ENCODE measurements around the gene PLPPR1.
"Not testable (repeated sequence)": the region's sequence is repeated elsewhere in the genome, so short reads cannot be mapped to it uniquely, and the experiment has no call there.

Gene PLPPR1

DNA sequence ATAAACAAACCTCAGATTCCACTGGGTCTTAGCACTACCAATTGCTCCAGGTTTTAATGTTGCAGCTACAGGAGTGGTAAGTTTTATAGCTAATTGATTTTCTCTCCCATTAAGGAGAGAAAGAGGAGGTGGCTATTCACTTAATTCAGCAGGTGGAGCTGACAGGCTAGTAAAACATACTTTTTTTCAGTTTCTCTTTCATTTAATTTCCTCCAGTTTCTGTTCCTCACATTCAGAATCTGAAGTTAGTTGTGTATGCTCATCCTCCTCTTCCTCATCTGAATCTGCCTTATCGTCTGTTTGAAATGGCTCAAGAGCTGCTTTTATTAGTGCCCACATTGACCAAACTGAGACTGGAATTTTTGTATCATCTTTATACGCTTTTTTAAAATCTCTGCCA is 98.0 kb downstream of the PLPPR1 start:
- no peak for DNase-seq
- no peak overlapping the region for H3K27ac Mint-ChIP-seq
- H3K4me1 Mint-ChIP-seq, result no peaks in the 10 kb centered on the region
- no peak overlapping the region for H3K4me3 Mint-ChIP-seq
- H3K36me3 Mint-ChIP-seq (ENCODE audit: low read depth), result no peaks in the 10 kb centered on the region
- no peaks in the 10 kb centered on the region for H3K27me3 Mint-ChIP-seq
- ATAC-seq, result no peak
- peaks cover 5% of the 10 kb centered on the region for H3K9me3 Mint-ChIP-seq

DNA sequence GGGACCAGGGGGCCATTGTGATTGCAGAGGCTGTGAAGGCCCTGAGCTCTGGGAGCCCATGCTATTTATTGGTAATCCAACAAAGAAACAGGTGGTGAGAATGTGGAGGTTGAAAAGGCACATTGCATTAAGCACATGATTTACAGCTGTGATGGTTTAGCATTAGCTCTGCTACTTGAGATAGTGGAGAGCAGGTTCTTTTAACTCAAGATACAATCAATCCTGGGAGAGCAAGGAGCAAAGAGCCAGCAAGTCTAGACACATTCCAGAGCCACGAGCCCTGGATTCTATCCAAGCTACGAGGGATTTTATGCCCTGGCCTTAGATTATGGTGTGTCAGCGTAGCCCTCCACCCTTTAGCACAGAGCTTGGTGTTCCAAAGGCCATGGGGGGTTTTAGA is 98.8 kb downstream of the PLPPR1 start:
- ATAC-seq; H3K27me3 Mint-ChIP-seq; DNase-seq; H3K4me1 Mint-ChIP-seq; H3K27ac Mint-ChIP-seq; H3K4me3 Mint-ChIP-seq; H3K9me3 Mint-ChIP-seq; H3K36me3 Mint-ChIP-seq (ENCODE audit: low read depth): not testable (repeated sequence)

DNA sequence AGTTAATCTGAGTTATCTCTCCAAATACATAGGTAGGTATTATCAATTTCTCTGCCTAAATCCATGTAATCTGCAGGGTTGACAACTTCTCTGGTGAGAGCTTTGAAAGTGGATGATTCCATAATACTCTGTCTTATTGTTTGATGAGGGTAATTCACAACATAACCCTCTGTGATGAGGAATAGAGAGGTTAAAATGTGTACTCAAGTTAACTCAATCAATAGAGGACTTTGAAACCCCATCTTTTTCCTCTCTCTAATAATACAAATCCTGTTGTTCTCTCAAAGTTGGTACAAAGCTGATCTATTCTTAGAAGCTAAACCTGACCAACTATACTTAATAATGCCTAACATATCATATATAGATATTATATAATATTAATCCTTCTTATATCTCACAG is 100.1 kb downstream of the PLPPR1 start:
- H3K36me3 Mint-ChIP-seq (ENCODE audit: low read depth), result no peaks in the 10 kb centered on the region
- no peaks in the 10 kb centered on the region for H3K9me3 Mint-ChIP-seq
- H3K27me3 Mint-ChIP-seq, result no peaks in the 10 kb centered on the region
- DNase-seq (no peak), ATAC-seq (no peak)
- H3K4me3 Mint-ChIP-seq, result no peak overlapping the region
- no peaks in the 10 kb centered on the region for H3K4me1 Mint-ChIP-seq
- no peak overlapping the region for H3K27ac Mint-ChIP-seq

DNA sequence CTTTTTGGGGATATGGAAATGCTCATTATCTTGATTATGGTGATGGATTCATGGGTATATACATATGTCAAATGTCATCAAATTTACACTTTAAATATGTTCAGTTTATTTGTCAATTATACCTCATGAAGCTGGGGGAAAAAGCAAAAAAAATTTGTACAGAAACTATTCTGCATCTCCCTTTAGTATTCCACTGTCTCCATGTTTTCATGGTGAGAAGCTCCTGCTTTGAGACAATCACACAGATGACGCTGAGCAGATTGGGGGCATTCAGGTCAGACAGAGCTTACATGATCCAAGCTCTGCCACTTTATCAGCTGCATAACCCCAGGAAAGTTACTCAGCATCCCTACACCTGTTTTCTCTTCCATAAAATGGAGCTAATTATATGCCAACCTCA is 101.5 kb downstream of the PLPPR1 start:
- Mint-ChIP-seq H3K36me3 (ENCODE audit: low read depth) (no peaks in the 10 kb centered on the region), H3K9me3 (no peaks in the 10 kb centered on the region), H3K4me1 (no peaks in the 10 kb centered on the region), H3K27me3 (no peaks in the 10 kb centered on the region), H3K27ac (no peak overlapping the region), H3K4me3 (no peak overlapping the region)
- ATAC-seq (no peak), DNase-seq (no peak)

DNA sequence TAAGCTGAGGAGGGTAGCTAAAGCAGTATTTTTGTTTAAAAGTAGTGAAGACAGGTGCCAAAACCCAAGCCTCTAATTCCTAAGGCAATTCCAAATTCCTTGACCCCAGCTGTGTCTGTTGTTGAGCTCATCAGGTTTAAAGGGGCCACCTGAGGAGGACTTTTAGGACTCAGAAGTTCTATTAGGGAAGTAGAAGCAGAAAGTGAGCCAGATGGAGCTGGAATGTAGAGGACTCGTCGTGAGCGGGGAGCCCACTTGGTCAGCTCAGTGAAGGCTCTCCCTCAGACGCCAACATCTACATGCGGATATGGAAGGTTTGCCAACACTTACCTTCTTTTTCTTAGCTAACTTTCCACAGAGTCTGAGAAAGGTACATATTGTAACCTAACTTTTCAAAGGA is 102.8 kb downstream of the PLPPR1 start:
- H3K4me3 Mint-ChIP-seq, result no peak overlapping the region
- no peaks in the 10 kb centered on the region for H3K27me3 Mint-ChIP-seq
- H3K4me1 Mint-ChIP-seq, result no peaks in the 10 kb centered on the region
- H3K9me3 Mint-ChIP-seq, result no peaks in the 10 kb centered on the region
- ATAC-seq (no peak), DNase-seq (no peak)
- H3K36me3 Mint-ChIP-seq (ENCODE audit: low read depth), result no peaks in the 10 kb centered on the region
- no peak overlapping the region for H3K27ac Mint-ChIP-seq

DNA sequence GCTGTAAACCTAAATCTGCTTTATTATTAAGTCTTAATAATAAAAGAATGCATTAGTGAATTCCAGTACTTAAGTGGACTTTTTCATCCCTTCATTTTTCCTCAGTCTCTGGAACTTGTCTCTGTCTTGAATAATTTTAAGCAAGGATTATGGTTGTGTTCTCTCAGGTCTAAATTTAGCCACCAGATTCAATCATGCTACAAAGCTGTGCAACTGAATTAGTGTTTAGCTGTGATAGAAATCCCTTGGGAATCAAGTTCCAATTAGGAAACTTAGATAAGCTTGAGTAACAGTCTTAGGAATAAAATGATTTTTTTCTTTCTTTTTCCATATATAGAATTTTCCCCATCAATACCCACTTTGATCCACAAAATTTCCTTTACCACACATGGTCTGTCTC is 104.3 kb downstream of the PLPPR1 start:
- Mint-ChIP-seq H3K27me3 (no peaks in the 10 kb centered on the region), H3K27ac (no peak overlapping the region), H3K36me3 (ENCODE audit: low read depth) (no peaks in the 10 kb centered on the region), H3K4me1 (no peaks in the 10 kb centered on the region), H3K9me3 (no peaks in the 10 kb centered on the region), H3K4me3 (no peak overlapping the region)
- no peak for ATAC-seq
- DNase-seq, result no peak

DNA sequence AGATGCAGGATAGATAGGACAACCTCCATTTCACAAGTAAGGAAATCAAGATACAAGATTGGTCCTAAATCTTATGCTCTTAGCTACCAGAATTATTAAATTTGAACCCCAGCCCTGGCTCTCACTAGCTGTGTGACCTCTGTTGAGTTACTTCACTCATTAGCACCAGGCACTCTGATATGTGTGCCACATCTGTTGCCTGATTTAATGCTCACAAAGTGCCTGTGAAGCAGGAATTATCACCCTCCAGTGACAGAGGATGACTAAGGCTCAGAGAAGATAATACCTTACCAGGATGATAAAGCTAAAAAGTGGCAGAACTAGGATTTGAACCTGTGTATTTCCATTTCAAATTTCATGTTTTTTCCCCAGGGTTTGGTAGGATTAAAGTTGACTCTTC is 110.0 kb downstream of the PLPPR1 start:
- Mint-ChIP-seq H3K4me3 (no peak overlapping the region), H3K4me1 (no peaks in the 10 kb centered on the region), H3K36me3 (ENCODE audit: low read depth) (no peaks in the 10 kb centered on the region), H3K27me3 (no peaks in the 10 kb centered on the region), H3K27ac (no peak overlapping the region), H3K9me3 (peaks cover 3% of the 10 kb centered on the region)
- no peak for ATAC-seq
- DNase-seq, result no peak

DNA sequence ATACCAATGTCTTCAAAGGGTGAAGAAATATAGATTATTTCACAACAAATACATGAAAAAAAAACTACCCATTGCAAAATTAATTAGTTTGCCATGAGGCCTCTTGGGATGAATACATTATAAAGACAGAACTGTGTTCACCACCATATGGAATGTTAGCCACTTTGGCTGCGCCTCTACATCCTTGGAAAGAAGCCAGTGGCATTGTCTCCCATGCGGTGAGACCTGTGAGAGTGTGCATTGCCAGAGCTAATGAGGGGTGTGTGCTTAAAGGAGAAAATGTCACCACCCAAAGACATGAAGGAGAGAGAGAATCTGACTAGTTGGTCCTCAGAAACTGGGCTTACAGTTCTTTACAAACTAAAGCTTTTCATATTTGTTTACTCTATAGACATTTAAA is 110.6 kb downstream of the PLPPR1 start:
- DNase-seq, result no peak

DNA sequence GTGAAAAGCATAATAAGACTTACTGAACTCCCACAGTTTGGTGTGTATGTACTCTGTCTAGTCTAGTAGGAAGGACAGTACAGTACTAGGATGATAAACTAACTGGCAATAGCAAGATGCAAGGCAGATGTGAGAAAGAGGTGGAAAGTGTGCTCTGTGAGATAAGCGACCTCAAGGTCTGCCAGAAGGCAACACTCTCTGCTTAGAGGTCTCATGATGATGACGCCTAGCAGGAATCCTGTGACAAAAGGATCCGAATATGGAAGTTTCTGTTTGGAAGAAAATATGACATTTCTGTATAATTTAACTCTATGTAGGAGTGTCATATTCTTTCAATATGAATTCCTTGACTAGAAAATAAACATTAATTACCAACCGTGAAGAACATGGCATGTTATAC is 112.2 kb downstream of the PLPPR1 start:
- Mint-ChIP-seq H3K27me3 (no peaks in the 10 kb centered on the region), H3K36me3 (ENCODE audit: low read depth) (no peaks in the 10 kb centered on the region), H3K9me3 (peaks cover 3% of the 10 kb centered on the region), H3K27ac (no peak overlapping the region), H3K4me1 (no peaks in the 10 kb centered on the region), H3K4me3 (no peak overlapping the region)
- DNase-seq (no peak), ATAC-seq (no peak)

More for the DNA sequence above, 110.6 kb downstream of the PLPPR1 start:
- peaks cover 3% of the 10 kb centered on the region for H3K9me3 Mint-ChIP-seq
- ATAC-seq, result no peak
- H3K4me3 Mint-ChIP-seq, result no peak overlapping the region
- no peaks in the 10 kb centered on the region for H3K27me3 Mint-ChIP-seq
- no peaks in the 10 kb centered on the region for H3K4me1 Mint-ChIP-seq
- H3K36me3 Mint-ChIP-seq (ENCODE audit: low read depth), result no peaks in the 10 kb centered on the region
- H3K27ac Mint-ChIP-seq, result no peak overlapping the region

DNA sequence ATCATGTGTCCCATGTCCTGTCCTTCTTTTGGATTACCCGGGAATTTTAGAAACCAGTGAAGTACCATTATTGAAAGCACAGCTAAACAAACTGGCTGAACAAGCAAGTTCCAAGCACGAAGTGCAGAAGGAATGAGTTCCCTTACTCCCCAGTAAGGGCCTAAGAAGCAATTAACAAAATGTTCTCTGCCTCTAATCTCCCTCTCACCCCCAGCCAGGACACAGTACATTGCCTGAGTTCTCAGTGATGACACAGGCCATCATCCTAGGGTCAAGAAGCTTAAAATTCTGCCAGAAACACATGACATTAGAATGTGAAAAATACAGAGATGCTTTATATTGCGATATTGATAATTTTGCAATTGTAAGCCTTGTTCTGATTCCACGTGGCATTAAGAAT is 118.0 kb downstream of the PLPPR1 start:
- Mint-ChIP-seq H3K27ac (no peak overlapping the region), H3K9me3 (peaks cover 4% of the 10 kb centered on the region), H3K4me3 (no peak overlapping the region), H3K4me1 (no peaks in the 10 kb centered on the region), H3K36me3 (ENCODE audit: low read depth) (no peaks in the 10 kb centered on the region), H3K27me3 (no peaks in the 10 kb centered on the region)
- DNase-seq (no peak), ATAC-seq (no peak)

DNA sequence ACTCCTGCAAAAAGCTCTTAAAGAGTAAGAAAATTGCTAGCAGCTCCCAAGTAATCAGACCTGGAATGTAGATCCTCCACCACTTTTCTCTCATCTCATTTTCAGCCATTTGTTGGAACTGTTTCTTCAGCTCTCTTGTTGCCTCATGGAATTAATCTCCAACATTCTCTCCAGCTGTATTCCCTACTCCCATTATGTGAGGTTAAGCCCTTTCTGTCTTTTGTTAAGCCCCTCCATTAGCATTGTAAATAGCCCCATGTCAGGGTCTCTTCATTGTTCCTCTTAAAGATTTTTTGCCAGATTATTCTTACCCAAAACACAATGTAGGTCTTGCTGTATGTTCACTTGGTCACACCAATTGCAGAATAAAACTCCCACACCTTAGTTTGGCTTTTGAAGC is 119.8 kb downstream of the PLPPR1 start:
- Mint-ChIP-seq H3K4me1 (no peaks in the 10 kb centered on the region), H3K27me3 (no peaks in the 10 kb centered on the region), H3K4me3 (no peak overlapping the region), H3K36me3 (ENCODE audit: low read depth) (no peaks in the 10 kb centered on the region), H3K27ac (no peak overlapping the region), H3K9me3 (peaks cover 3% of the 10 kb centered on the region)
- ATAC-seq (no peak), DNase-seq (no peak)

DNA sequence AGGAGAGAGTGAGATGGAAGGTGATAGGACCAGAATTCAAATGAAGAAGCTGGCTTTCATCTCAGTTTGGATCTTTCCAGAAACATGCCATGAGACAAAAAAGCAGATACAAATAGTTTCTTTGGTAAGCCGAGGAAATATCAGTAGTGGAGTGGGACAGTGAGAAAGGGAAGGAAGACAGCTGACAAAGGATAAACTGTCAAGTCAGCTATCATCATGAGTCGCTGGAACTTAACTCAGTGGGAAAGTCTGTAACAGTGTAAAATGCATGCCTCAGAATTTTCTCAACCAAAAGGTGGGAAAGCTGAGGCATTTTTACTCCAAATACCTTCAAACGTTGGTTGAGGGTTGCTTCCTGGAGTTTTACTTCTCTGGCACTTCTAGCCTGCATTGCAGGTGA is 129.8 kb downstream of the PLPPR1 start:
- Mint-ChIP-seq H3K4me3 (no peak overlapping the region), H3K36me3 (ENCODE audit: low read depth) (no peaks in the 10 kb centered on the region), H3K27ac (no peak overlapping the region), H3K27me3 (peaks cover 3% of the 10 kb centered on the region), H3K4me1 (no peaks in the 10 kb centered on the region), H3K9me3 (no peaks in the 10 kb centered on the region)
- ATAC-seq (no peak), DNase-seq (no peak)

DNA sequence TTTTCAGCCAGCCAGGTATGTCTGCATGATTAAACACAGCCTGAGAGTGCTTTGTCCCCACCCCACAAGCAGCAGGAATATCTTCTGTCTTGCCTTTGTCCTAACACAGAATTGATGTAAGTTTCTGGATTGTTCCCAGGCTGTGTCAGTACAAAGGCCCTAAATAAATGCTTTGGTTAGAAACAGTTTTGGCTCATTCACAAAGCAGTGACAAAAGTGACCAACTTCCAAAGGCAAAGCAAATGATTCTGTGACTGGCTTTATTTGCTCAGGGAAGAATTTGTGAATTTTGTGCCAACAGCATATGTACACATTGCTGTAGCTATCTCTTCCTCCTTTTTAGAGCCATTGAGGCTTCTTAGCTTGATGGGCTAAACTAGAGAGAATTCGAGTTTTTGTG is 133.7 kb downstream of the PLPPR1 start:
- ATAC-seq (no peak), DNase-seq (no peak)
- H3K9me3 Mint-ChIP-seq, result no peaks in the 10 kb centered on the region
- H3K4me3 Mint-ChIP-seq, result no peak overlapping the region
- H3K27me3 Mint-ChIP-seq, result peaks cover 3% of the 10 kb centered on the region
- no peaks in the 10 kb centered on the region for H3K36me3 Mint-ChIP-seq (ENCODE audit: low read depth)
- no peaks in the 10 kb centered on the region for H3K4me1 Mint-ChIP-seq
- no peak overlapping the region for H3K27ac Mint-ChIP-seq

DNA sequence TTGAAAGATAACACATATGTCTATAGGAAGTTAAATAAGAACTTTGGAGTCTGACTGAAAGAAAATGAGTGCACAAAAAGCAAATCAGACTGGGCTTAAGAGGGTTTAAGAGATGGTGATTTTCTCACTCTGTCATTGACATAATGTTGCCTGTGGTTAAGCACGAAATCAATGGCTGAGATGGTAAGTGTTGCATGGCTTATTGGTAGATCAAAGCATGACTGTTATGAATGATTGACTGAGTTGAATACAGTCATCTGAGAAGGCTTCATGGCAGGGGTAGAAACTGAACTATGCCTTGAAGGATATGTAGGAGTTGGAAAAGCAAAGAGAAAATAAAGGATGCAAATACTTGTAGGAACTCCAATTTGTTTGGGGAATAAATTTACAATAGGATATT is 136.6 kb downstream of the PLPPR1 start:
- H3K4me1 Mint-ChIP-seq, result no peaks in the 10 kb centered on the region
- no peak for ATAC-seq
- H3K36me3 Mint-ChIP-seq (ENCODE audit: low read depth), result no peaks in the 10 kb centered on the region
- H3K9me3 Mint-ChIP-seq, result peaks cover 4% of the 10 kb centered on the region
- no peak overlapping the region for H3K4me3 Mint-ChIP-seq
- H3K27me3 Mint-ChIP-seq, result no peaks in the 10 kb centered on the region
- DNase-seq, result no peak
- no peak overlapping the region for H3K27ac Mint-ChIP-seq

DNA sequence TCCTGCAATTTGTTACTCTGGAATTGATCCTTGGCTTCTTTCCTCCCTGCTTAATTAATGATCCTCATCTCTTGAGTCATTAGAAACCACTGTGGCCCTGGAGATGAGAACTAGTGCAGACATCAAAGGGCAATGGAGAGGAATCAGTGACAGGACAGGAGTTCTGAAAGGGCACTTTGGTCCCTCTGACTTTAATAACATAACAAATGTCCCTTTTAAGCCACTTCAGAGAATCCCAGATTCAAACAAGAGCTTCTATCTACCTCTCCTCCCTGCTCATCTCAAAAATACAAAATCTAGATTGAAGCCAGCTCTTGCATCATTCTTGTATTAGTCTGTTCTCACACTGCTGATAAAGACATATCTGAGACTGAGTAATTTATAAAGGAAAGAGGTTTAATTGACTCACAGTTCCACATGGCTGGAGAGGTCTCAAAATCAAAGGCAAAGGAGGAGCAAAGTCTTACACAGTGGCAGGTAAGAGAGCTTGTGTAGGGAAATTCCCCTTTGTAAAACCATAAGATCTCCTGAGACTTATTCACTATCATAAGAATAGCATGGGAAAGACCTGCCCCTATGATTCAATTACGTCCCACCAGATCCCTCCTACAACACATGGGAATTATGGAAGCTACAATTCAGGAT is 139.1 kb downstream of the PLPPR1 start:
- no peak for ATAC-seq
- H3K27me3 Mint-ChIP-seq, result peaks cover 2% of the 10 kb centered on the region
- H3K27ac Mint-ChIP-seq, result no peak overlapping the region
- peaks cover 5% of the 10 kb centered on the region for H3K9me3 Mint-ChIP-seq
- DNase-seq, result no peak
- H3K4me3 Mint-ChIP-seq, result no peak overlapping the region
- no peaks in the 10 kb centered on the region for H3K36me3 Mint-ChIP-seq (ENCODE audit: low read depth)
- no peaks in the 10 kb centered on the region for H3K4me1 Mint-ChIP-seq

DNA sequence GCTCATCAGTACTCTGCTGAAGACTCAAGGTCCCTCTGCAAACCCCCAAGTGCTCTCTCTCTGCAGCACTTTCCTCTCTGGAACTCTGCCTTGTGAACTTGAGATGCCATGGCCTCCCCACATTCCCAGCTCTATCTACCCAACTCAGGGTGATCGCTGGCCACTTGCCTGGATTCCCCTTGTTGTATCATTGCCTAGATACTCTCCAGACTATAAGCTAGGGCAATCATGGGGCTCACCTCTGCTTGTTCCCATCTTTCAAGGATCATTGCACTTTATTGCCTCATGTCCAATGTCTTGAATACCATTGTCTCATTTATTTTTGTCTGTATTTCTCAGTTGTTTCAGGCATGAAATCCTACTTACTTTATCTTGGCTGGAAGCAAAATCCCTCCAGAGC is 144.1 kb downstream of the PLPPR1 start:
- ATAC-seq (no peak), DNase-seq (no peak)
- Mint-ChIP-seq H3K36me3 (ENCODE audit: low read depth) (no peaks in the 10 kb centered on the region), H3K9me3 (peaks cover 5% of the 10 kb centered on the region), H3K4me3 (no peak overlapping the region), H3K27me3 (peaks cover 3% of the 10 kb centered on the region), H3K27ac (no peak overlapping the region), H3K4me1 (no peaks in the 10 kb centered on the region)

Data from activated naive CD8-positive, alpha-beta T cell treated with anti-CD3 and anti-CD28 coated beads, Interleukin-2, amount 50 U/mL, for 24 hours (primary cell).